HepG2 (cell line): Measurements from ENCODE around the gene GGA1. TPM values are rescaled to one million over a fixed set of nuclear protein-coding genes. Genes with fewer than 3 reads are reported as not detected.

ENCODE experiments used
- AKAP8 ChIP-seq: sonication (generic); formaldehyde crosslinking; IDR thresholded peaks from 2 replicates; pipeline ENCODE4 v1.5.1; 2020; ENCODE audit warnings: mild to moderate bottlenecking, missing genetic modification reagents
- DNMT3B ChIP-seq: conservative IDR thresholded peaks from 2 replicates; pipeline ENCODE4 v1.6.1; 2016; ENCODE audit warnings: missing biosample characterization, control low read depth
- GPN1 ChIP-seq: sonication (generic); formaldehyde crosslinking; IDR thresholded peaks from 2 replicates; pipeline ENCODE4 v1.5.1; 2020; ENCODE audit warnings: missing genetic modification reagents, borderline replicate concordance
- HMG20B ChIP-seq: conservative IDR thresholded peaks from 2 replicates; pipeline ENCODE4 v1.6.1; 2016; ENCODE audit warnings: missing genetic modification reagents, missing compliant biosample characterization
- LCORL ChIP-seq, 2 experiments: fragments of 450-650 bp in 1 of 2; sonication (generic) in 1 of 2; formaldehyde crosslinking in 1 of 2; IDR thresholded peaks; 2 replicates each; pipeline versions ENCODE4 v1.5.0 to v1.6.1; 2017 to 2020; ENCODE audit warnings: antibody characterized with exemption in 1 of 2, missing genetic modification reagents in 1 of 2
- NCOR1 ChIP-seq: fragments of 200-600 bp; sonication (generic); IDR thresholded peaks from 2 replicates; pipeline ENCODE4 v1.7.0; 2017; ENCODE audit warnings: antibody characterized with exemption, low read length, borderline replicate concordance
- RBM22 ChIP-seq: fragments of 200-400 bp; formaldehyde crosslinking; optimal IDR thresholded peaks from 2 replicates; pipeline ENCODE3; 2017; ENCODE audit warnings: mild to moderate bottlenecking, low read length, moderate library complexity
- RXRA ChIP-seq: sonication (generic); formaldehyde crosslinking; IDR thresholded peaks from 2 replicates; pipeline ENCODE4 v1.5.1; 2020; ENCODE audit warnings: missing genetic modification reagents
- ZBTB40 ChIP-seq, 2 experiments: fragments of 450-650 bp in 1 of 2; sonication (generic) in 1 of 2; formaldehyde crosslinking in 1 of 2; IDR thresholded peaks; 2 replicates each; pipeline versions ENCODE4 v1.6.1 to v1.8.0; 2016 to 2022; ENCODE audit warnings: antibody characterized with exemption in 1 of 2, mild to moderate bottlenecking in 1 of 2, missing genetic modification reagents in 1 of 2
- ZFP1 ChIP-seq: IDR thresholded peaks from 2 replicates; pipeline ENCODE4 v1.6.1; 2016
- ZNF281 ChIP-seq: sonication (generic); formaldehyde crosslinking; IDR thresholded peaks from 2 replicates; pipeline ENCODE4 v1.4.0; 2020; ENCODE audit warnings: missing genetic modification reagents, borderline replicate concordance
- ZNF501 ChIP-seq: sonication (generic); formaldehyde crosslinking; IDR thresholded peaks from 2 replicates; pipeline ENCODE4 v1.5.1; 2020; ENCODE audit warnings: mild to moderate bottlenecking, moderate library complexity, missing genetic modification reagents
- ZNF710 ChIP-seq: sonication (generic); formaldehyde crosslinking; IDR thresholded peaks from 2 replicates; pipeline ENCODE4 v1.5.0; 2020; ENCODE audit warnings: mild to moderate bottlenecking, missing genetic modification reagents, borderline replicate concordance
- ZNF75D ChIP-seq: sonication (generic); formaldehyde crosslinking; IDR thresholded peaks from 2 replicates; pipeline ENCODE4 v1.8.1; 2023; ENCODE audit warnings: missing genetic modification reagents, mild to moderate bottlenecking, borderline replicate concordance
- polyA plus RNA-seq, 8 experiments: library from polyadenylated mRNA; depleted of rRNA in 3 of 8; stranded (reverse) in 7 of 8; unstranded in 1 of 8; fragments of >200 nt; fragmentation: Illumina TruSeq in 4 of 8; extraction: Trizol in 4 of 8; gene quantifications; 2 replicates each; pipeline versions ENCODE4 v1.2.1 to v1.2.3, GENCODE V29; 2011 to 2016; ENCODE audit warnings: low read depth in 4 of 8, missing spikeins in 1 of 8, mixed read lengths in 1 of 8; ENCODE audit not compliant: insufficient read depth in 1 of 8
- total RNA-seq, 5 experiments: library from RNA; depleted of rRNA; stranded (reverse); fragments of >200 nt; fragmentation: Illumina TruSeq; extraction: Trizol; gene quantifications; 2 replicates each; pipeline ENCODE4 v1.2.3, GENCODE V29; 2016; ENCODE audit warnings: low read depth in 1 of 5

Gene GGA1
- total and polyA plus RNA-seq, 2 of the 13 experiments (the other 11 are each of a cell fraction or from before 2014, with no cell fraction given), result 29.1 to 87.2 TPM

- 0 out of 2 replicates have a peak, but pooled peaks have one; percentile 55 for TF ChIP-seq LCORL (IDR thresholded peaks at IDR 0.05)
- peak; percentile 96 for TF ChIP-seq LCORL (CRISPR knock-in tag; IDR thresholded peaks at IDR 0.05)
- TF ChIP-seq RXRA, result peak; percentile 63; the same call in 1 of the 2 replicates
- no peak for TF ChIP-seq NCOR1
- TF ChIP-seq ZNF281, result peak; percentile 11; the same call in 1 of the 2 replicates
- TF ChIP-seq ZNF75D (CRISPR knock-in tag), result no peak
- TF ChIP-seq RBM22, result peak; percentile 45
- no peak for TF ChIP-seq GPN1 (CRISPR knock-in tag)
- peak; percentile 97 for TF ChIP-seq ZNF710 (CRISPR knock-in tag)
- 0 out of 2 replicates have a peak, but pooled peaks have one; percentile 37 for TF ChIP-seq HMG20B (CRISPR knock-in tag)
- TF ChIP-seq AKAP8 (CRISPR knock-in tag), result peak; percentile 56; the same call in 1 of the 2 replicates
- 0 out of 2 replicates have a peak, but pooled peaks have one; percentile 27 for TF ChIP-seq ZFP1
- 0 out of 2 replicates have a peak, but pooled peaks have one; percentile 39 for TF ChIP-seq ZNF501 (CRISPR knock-in tag)
- TF ChIP-seq DNMT3B (CRISPR knock-in tag), result no peak
- TF ChIP-seq ZBTB40 (IDR thresholded peaks at IDR 0.05), result no peak
- no peak for TF ChIP-seq ZBTB40 (CRISPR knock-in tag; IDR thresholded peaks at IDR 0.05)
Observed at GRCh38 chr22:37661160-37661924, 52.7 kb downstream of the GGA1 start (continued).
